ENCODE measurements around the gene ZNF678. TPM values are rescaled to one million over a fixed set of nuclear protein-coding genes. Genes with fewer than 3 reads are reported as not detected.

Gene ZNF678
- total RNA-seq, 1 donor from 2014 or later = 2.3 TPM

DNA sequence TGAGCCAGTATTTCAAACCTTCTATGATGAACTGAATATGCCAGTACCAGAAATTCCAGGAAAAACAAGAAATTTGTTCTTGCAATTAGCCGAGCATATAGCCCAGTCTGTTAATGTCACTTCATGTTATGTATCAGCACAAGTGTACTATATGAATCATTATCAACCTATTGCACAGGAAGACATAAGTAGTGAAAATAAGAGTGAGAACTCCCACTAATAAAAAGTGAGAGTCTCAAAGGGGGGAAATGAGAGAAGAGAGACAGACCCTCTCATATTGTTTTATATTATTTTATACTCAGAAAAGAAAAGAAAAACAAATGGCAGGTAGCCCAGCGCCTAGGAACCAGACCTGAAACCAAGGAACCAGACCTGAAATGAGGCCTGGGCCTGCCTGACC, 155.6 kb downstream of the ZNF678 start:
- Histone ChIP-seq H3K9me3 (replicated peaks) (peaks cover 93% of the 10 kb centered on the region), H3K27me3 (ENCODE audit: low read depth) (no peaks in the 10 kb centered on the region), H3K36me3 (no peaks in the 10 kb centered on the region), H3K4me1 (no peaks in the 10 kb centered on the region), H3K4me3 (no peak overlapping the region), H3K27ac (replicated peaks) (no peak overlapping the region)
- intact Hi-C loops (cut with micrococcal nuclease) = no loop called here
- no peak for DNase-seq
- TF ChIP-seq, protein P1, sequence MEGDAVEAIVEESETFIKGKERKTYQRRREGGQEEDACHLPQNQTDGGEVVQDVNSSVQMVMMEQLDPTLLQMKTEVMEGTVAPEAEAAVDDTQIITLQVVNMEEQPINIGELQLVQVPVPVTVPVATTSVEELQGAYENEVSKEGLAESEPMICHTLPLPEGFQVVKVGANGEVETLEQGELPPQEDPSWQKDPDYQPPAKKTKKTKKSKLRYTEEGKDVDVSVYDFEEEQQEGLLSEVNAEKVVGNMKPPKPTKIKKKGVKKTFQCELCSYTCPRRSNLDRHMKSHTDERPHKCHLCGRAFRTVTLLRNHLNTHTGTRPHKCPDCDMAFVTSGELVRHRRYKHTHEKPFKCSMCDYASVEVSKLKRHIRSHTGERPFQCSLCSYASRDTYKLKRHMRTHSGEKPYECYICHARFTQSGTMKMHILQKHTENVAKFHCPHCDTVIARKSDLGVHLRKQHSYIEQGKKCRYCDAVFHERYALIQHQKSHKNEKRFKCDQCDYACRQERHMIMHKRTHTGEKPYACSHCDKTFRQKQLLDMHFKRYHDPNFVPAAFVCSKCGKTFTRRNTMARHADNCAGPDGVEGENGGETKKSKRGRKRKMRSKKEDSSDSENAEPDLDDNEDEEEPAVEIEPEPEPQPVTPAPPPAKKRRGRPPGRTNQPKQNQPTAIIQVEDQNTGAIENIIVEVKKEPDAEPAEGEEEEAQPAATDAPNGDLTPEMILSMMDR (IDR thresholded peaks at IDR 0.05; ENCODE audit: borderline replicate concordance) = no peak

DNA sequence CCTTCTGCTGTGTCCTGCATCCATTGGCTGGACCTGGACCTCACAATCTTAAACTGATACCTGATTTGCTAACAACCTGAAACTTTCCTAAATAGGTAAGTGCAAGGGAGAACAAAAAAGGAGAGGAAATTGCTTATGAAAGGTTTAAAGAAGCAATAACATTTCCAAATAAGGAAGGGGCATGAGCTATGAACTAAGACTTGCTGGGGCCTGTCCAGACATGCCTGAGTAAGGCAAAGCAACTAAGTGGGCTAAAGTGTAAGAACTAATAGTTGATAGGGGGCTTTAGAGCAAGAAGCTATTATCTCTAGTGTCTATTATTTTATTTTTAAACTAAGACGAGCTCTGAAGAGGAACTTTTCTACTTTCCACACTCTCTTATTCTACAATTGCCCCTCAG, 160.1 kb downstream of the ZNF678 start:
- no peak overlapping the region for H3K4me3 ChIP-seq
- DNase-seq = no peak
- peaks cover 48% of the 10 kb centered on the region for H3K9me3 ChIP-seq (replicated peaks)
- TF ChIP-seq, protein P1 (IDR thresholded peaks at IDR 0.05; ENCODE audit: borderline replicate concordance) = no peak
- H3K4me1 ChIP-seq = peaks cover 9% of the 10 kb centered on the region
- intact Hi-C loops (cut with micrococcal nuclease) = no loop called here
- no peaks in the 10 kb centered on the region for H3K27me3 ChIP-seq (ENCODE audit: low read depth)
- H3K27ac ChIP-seq (replicated peaks) = no peak overlapping the region
- no peaks in the 10 kb centered on the region for H3K36me3 ChIP-seq

DNA sequence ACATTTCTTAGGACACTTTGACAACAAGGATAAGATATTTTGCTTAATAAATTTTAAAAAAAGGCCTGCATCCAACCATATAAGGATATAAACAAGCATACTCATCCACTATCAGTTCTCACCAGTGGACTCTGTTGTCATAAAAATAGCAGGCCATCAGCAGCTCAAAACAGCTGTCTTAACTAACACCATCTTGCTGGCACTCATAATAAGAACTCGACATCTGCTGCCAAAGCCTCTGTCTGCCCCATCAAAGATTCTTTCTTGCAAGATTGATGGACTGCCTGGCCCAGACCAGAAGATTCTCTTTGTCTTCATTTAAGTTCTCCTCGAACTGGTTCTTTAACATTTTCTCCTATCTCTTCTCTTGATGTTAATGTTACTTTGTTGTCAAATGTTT, 161.7 kb downstream of the ZNF678 start:
- Histone ChIP-seq H3K9me3 (replicated peaks) (peaks cover 32% of the 10 kb centered on the region), H3K27me3 (ENCODE audit: low read depth) (no peaks in the 10 kb centered on the region), H3K27ac (replicated peaks) (no peak overlapping the region), H3K4me1 (peaks cover 25% of the 10 kb centered on the region), H3K36me3 (no peaks in the 10 kb centered on the region), H3K4me3 (no peak overlapping the region)
- TF ChIP-seq, protein P1 (IDR thresholded peaks at IDR 0.05; ENCODE audit: borderline replicate concordance) = no peak
- DNase-seq = no peak
- intact Hi-C loops (cut with micrococcal nuclease) = no loop called here

DNA sequence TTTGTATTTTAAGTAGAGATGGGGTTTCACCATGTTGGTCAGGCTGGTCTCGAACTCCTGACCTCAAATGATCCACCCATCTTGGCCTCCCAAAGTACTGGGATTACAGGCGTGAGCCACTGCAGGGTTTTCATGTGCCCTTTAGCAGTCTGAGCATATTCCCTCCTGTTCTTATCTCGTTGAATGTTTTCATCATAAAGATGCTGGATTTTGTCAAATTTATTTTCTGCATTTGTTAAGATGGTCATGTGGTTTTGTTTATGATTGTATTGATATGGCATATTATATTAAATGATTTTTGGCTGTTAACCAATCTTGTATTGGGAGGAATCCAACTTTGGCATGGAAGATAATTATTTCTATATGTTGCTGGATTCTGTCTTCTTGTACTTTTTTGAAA, 163.0 kb downstream of the ZNF678 start:
- peaks cover 19% of the 10 kb centered on the region for H3K9me3 ChIP-seq (replicated peaks)
- TF ChIP-seq, protein P1 (IDR thresholded peaks at IDR 0.05; ENCODE audit: borderline replicate concordance) = no peak
- intact Hi-C loops (cut with micrococcal nuclease) = no loop called here

More for the DNA sequence above, 163.0 kb downstream of the ZNF678 start:
- H3K27me3 ChIP-seq (ENCODE audit: low read depth) = no peaks in the 10 kb centered on the region
- no peak for DNase-seq
- H3K36me3 ChIP-seq = no peaks in the 10 kb centered on the region
- no peak overlapping the region for H3K4me3 ChIP-seq
- H3K4me1 ChIP-seq = peaks cover 34% of the 10 kb centered on the region
- H3K27ac ChIP-seq (replicated peaks) = no peak overlapping the region

Other genes with a start within 250 kb of the ZNF678 start
- 35.1 TPM for gene CDC42BPA, start 245.1 kb upstream of the ZNF678 start, total RNA-seq
- gene JMJD4, start 171.7 kb downstream of the ZNF678 start, total RNA-seq = 7.0 TPM
- 45.9 TPM for gene SNAP47, start 171.9 kb downstream of the ZNF678 start, total RNA-seq

Data from left ventricle myocardium inferior (tissue), 1 donor.